ENCODE data around the gene SNTA1.
A peak's percentile ranks its signal among the peaks of the same experiment; 100 is the strongest.

Gene SNTA1

DNA sequence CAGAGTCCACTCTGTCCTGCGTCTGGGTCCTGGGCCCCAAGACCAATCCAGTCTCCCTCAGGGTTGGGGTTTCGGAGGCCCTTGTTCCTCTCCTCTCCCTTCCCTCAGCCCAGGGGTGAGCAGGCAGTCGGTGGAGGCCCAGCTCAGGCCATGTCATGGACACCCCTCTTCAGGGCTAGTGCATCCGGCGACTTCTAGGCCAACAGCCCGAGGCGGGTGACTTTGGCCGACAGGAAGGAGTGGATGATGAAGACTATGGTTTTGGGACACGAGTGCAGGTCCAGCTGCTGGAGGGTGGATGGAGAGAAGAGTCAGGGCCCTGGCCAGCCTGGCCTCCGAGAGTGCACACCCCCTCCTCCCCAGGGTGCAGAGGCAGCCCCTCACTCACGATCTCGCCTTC, 35.2 kb downstream of the SNTA1 start:
- no peak for DNase-seq (ENCODE audit: low spot score)
- TF ChIP-seq, protein P1, sequence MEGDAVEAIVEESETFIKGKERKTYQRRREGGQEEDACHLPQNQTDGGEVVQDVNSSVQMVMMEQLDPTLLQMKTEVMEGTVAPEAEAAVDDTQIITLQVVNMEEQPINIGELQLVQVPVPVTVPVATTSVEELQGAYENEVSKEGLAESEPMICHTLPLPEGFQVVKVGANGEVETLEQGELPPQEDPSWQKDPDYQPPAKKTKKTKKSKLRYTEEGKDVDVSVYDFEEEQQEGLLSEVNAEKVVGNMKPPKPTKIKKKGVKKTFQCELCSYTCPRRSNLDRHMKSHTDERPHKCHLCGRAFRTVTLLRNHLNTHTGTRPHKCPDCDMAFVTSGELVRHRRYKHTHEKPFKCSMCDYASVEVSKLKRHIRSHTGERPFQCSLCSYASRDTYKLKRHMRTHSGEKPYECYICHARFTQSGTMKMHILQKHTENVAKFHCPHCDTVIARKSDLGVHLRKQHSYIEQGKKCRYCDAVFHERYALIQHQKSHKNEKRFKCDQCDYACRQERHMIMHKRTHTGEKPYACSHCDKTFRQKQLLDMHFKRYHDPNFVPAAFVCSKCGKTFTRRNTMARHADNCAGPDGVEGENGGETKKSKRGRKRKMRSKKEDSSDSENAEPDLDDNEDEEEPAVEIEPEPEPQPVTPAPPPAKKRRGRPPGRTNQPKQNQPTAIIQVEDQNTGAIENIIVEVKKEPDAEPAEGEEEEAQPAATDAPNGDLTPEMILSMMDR (IDR thresholded peaks at IDR 0.05; ENCODE audit: extremely low read depth, missing control alignments): no peak

DNA sequence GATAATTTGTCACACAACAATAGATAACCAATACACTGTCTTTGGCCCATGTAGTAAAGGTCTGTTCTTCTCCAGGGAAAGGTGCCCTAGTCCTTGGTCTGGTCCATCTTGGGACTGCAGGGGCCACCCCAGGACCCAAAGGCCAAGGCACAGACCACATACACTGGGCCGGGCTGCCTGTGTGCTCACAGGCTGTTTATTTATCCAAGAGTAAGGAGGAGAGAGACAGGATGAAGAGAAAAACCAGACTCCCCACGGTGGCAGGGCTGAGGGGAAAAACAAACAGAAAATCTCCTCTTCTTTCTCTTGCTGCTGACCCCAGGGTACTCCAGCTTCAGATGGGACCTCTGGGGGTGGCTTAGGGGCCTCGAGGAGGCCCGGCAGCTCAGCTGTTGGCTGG, 35.8 kb downstream of the SNTA1 start:
- TF ChIP-seq, protein P1 (IDR thresholded peaks at IDR 0.05; ENCODE audit: extremely low read depth, missing control alignments): no peak
- no peak for DNase-seq (ENCODE audit: low spot score)

DNA sequence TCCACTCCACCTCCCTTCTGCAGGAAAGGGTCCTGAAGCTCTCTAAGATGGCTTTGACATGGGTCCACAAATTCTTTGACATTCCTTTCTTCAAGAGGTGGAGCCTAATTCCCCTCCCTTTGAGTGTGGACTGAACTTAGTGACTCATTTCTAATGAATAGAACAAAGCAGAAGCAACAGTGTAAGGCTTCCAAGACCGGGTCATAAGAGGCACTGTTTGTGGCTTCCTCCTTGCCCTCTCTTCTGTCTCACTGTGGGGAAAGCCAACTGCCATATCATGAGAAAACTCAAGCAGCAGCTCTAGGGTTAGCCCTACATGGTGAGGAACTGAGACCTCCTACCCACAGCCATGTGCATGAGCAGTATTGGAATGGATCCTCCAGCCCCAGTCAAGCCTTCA, 36.3 kb downstream of the SNTA1 start:
- TF ChIP-seq, protein P1 (IDR thresholded peaks at IDR 0.05; ENCODE audit: extremely low read depth, missing control alignments): no peak
- DNase-seq (ENCODE audit: low spot score): no peak

DNA sequence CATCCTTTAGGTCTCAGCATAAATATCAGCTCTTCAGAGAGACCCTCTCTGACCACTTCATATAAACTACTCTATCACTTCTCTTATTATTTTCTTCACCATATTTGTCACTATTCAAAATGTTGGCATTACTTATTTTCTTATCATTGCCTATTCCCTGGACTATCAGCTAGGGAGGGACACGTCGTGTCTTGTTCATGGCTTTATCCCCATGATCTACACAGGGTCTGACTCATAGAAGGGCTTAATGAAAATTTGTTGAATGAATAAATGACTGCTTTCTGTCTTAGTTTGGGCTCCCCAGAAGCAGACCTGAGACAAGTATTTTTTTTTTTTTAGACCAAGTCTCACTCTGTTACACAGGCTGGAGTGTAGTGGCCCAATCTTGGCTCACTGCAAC, 39.3 kb downstream of the SNTA1 start:
- no peak for DNase-seq (ENCODE audit: low spot score)
- TF ChIP-seq, protein P1 (IDR thresholded peaks at IDR 0.05; ENCODE audit: extremely low read depth, missing control alignments): no peak

DNA sequence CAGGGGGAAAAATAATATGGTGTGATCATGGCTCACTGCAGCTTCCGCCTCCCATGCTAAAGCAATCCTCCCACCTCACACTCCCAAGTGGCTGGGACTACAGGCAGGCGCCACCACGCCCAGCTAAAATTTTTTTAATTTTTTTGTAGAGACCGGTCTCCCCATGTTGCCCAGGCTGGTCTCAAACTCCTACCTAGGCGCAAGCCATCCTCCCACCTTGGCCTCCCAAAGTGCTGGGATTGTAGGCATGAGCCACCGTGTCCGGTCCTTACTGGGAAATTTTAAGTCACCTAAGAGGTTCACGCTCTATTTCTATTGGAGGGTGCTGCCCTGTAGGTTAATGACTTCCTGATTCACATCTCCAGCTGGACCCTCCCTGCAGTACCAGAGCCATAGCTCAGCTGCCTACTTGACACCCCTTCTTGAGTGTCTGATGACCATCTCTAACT, 41.6 kb downstream of the SNTA1 start:
- peak; percentile 45 for DNase-seq (ENCODE audit: low spot score)
- TF ChIP-seq, protein P1 (IDR thresholded peaks at IDR 0.05; ENCODE audit: extremely low read depth, missing control alignments): no peak

DNA sequence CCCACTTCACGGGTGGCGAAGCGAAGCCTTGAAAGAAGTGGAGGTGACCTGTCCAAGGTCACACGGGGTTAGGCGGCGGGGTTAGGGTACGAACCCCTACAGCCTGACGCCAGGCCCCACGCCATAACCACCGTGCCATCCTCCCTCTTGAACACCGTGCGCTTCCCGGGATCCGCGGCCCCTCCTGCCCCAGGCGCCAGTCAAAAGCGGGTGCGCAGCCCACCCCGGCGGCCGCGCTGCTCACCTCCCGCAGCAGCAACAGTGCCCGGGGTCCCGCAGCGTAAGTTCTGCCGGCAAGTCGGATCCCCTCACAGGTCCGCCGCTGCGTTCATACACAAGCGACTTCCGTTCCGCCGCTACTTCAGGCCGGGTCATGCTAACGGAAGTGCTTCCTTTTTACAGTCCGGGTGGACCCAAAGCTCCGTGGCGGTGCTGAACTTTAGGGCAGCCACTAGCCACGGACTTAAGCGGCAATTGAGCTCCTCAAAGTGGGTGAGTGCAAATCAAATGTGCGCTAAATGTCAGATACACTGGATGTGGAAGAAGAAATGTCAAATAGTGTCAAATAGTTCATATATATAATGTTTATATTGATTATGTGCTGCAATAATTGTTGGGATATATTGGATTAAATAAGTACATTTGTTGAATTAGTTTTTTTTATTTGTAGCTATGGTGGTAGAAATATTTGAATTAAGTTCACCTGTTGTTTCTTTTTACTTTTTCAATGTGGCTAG, 42.2 kb downstream of the SNTA1 start, which contains the start of gene CDK5RAP1:
Gene CDK5RAP1 (minus strand): TSS at position 336 of the 737 bp plus-strand sequence. CDS start 4,455 bp downstream, outside the sequence.
- DNase-seq (ENCODE audit: low spot score): peak; percentile 90

DNA sequence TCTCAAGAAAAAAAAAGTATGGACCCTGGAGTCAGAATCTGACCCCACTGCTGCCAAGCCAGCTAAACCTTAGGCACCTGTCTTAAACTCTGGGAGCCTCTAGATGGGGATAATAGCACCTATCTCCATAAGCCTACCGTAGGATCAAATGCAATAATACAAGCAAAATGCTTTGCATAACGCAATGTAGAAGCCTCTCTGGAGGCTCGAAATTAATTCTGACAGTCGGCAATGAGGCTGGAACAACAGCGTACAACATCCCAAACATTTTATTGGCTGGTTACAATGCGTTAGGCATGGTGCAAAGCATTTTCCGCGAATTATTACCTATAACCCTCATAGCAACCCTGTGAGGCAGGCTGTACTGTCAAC, 42.8 kb downstream of the SNTA1 start:
- TF ChIP-seq, protein P1 (IDR thresholded peaks at IDR 0.05; ENCODE audit: extremely low read depth, missing control alignments): no peak
- DNase-seq (ENCODE audit: low spot score): peak; percentile 52

More for the DNA sequence above, 42.2 kb downstream of the SNTA1 start, which contains the start of gene CDK5RAP1:
- TF ChIP-seq, protein P1 (IDR thresholded peaks at IDR 0.05; ENCODE audit: extremely low read depth, missing control alignments): no peak

All from GM20000 (cell line).